ENCODE data around the gene ST3GAL4.

The ST3GAL4 gene

GRCh38 chr11:126430581-126431335, 75.3 kb downstream of the ST3GAL4 start:
- no peak for TF ChIP-seq POLR2AphosphoS5 (IDR thresholded peaks at IDR 0.05; ENCODE audit: low read depth, low read length)
- FAIRE-seq, result no peak
- no peak for DNase-seq (ENCODE audit: insufficient read length)

- no peak for FAIRE-seq
- TF ChIP-seq POLR2A (IDR thresholded peaks at IDR 0.05; ENCODE audit: low read depth, low read length) (no peak), POLR2AphosphoS5 (IDR thresholded peaks at IDR 0.05; ENCODE audit: low read depth, low read length) (no peak), TAF1 (IDR thresholded peaks at IDR 0.05; ENCODE audit: borderline replicate concordance, low read depth, low read length) (no peak)
- no peak for DNase-seq (ENCODE audit: insufficient read length)
These were observed 76.0 kb downstream of the ST3GAL4 start for GRCh38 chr11:126431401-126432064.

- TF ChIP-seq TAF1 (IDR thresholded peaks at IDR 0.05; ENCODE audit: borderline replicate concordance, low read depth, low read length) (no peak), POLR2A (IDR thresholded peaks at IDR 0.05; ENCODE audit: low read depth, low read length) (no peak), POLR2AphosphoS5 (IDR thresholded peaks at IDR 0.05; ENCODE audit: low read depth, low read length) (no peak)
- DNase-seq (ENCODE audit: insufficient read length) (no peak), FAIRE-seq (no peak)
These were observed 76.6 kb downstream of the ST3GAL4 start for GRCh38 chr11:126432065-126432461.

- no peak for FAIRE-seq
- no peak for DNase-seq (ENCODE audit: insufficient read length)
- no peak for TF ChIP-seq TAF1 (IDR thresholded peaks at IDR 0.05; ENCODE audit: borderline replicate concordance, low read depth, low read length)
- no peak for TF ChIP-seq POLR2AphosphoS5 (IDR thresholded peaks at IDR 0.05; ENCODE audit: low read depth, low read length)
- no peak for TF ChIP-seq POLR2A (IDR thresholded peaks at IDR 0.05; ENCODE audit: low read depth, low read length)
These were observed 77.0 kb downstream of the ST3GAL4 start for GRCh38 chr11:126432525-126432924.

GRCh38 chr11:126433244-126433846, 77.9 kb downstream of the ST3GAL4 start:
- FAIRE-seq, result no peak
- no peak for DNase-seq (ENCODE audit: insufficient read length)

GRCh38 chr11:126433989-126434949, 78.8 kb downstream of the ST3GAL4 start:
- TF ChIP-seq POLR2A (IDR thresholded peaks at IDR 0.05; ENCODE audit: low read depth, low read length) (no peak), TAF1 (IDR thresholded peaks at IDR 0.05; ENCODE audit: borderline replicate concordance, low read depth, low read length) (no peak), POLR2AphosphoS5 (IDR thresholded peaks at IDR 0.05; ENCODE audit: low read depth, low read length) (no peak)
- DNase-seq (ENCODE audit: insufficient read length) (no peak), FAIRE-seq (no peak)

More at GRCh38 chr11:126433244-126433846, 77.9 kb downstream of the ST3GAL4 start:
- TF ChIP-seq POLR2AphosphoS5 (IDR thresholded peaks at IDR 0.05; ENCODE audit: low read depth, low read length) (no peak), TAF1 (IDR thresholded peaks at IDR 0.05; ENCODE audit: borderline replicate concordance, low read depth, low read length) (no peak), POLR2A (IDR thresholded peaks at IDR 0.05; ENCODE audit: low read depth, low read length) (no peak)

GRCh38 chr11:126434950-126435335, 79.5 kb downstream of the ST3GAL4 start:
- no peak for TF ChIP-seq TAF1 (IDR thresholded peaks at IDR 0.05; ENCODE audit: borderline replicate concordance, low read depth, low read length)
- no peak for TF ChIP-seq POLR2A (IDR thresholded peaks at IDR 0.05; ENCODE audit: low read depth, low read length)
- no peak for TF ChIP-seq POLR2AphosphoS5 (IDR thresholded peaks at IDR 0.05; ENCODE audit: low read depth, low read length)
- FAIRE-seq, result no peak
- no peak for DNase-seq (ENCODE audit: insufficient read length)

GRCh38 chr11:126436209-126436755, 80.8 kb downstream of the ST3GAL4 start:
- no peak for DNase-seq (ENCODE audit: insufficient read length)
- no peak for TF ChIP-seq POLR2A (IDR thresholded peaks at IDR 0.05; ENCODE audit: low read depth, low read length)
- no peak for FAIRE-seq

- FAIRE-seq (no peak), DNase-seq (ENCODE audit: insufficient read length) (no peak)
- TF ChIP-seq POLR2A (IDR thresholded peaks at IDR 0.05; ENCODE audit: low read depth, low read length) (no peak), POLR2AphosphoS5 (IDR thresholded peaks at IDR 0.05; ENCODE audit: low read depth, low read length) (no peak), TAF1 (IDR thresholded peaks at IDR 0.05; ENCODE audit: borderline replicate concordance, low read depth, low read length) (no peak)
These were observed 82.2 kb downstream of the ST3GAL4 start for GRCh38 chr11:126437731-126438130.

- TF ChIP-seq TAF1 (IDR thresholded peaks at IDR 0.05; ENCODE audit: borderline replicate concordance, low read depth, low read length) (no peak), POLR2AphosphoS5 (IDR thresholded peaks at IDR 0.05; ENCODE audit: low read depth, low read length) (no peak), POLR2A (IDR thresholded peaks at IDR 0.05; ENCODE audit: low read depth, low read length) (no peak)
- no peak for FAIRE-seq
- DNase-seq (ENCODE audit: insufficient read length), result no peak
These were observed 82.8 kb downstream of the ST3GAL4 start for GRCh38 chr11:126438272-126438671.

- no peak for FAIRE-seq
- TF ChIP-seq POLR2A (IDR thresholded peaks at IDR 0.05; ENCODE audit: low read depth, low read length) (no peak), POLR2AphosphoS5 (IDR thresholded peaks at IDR 0.05; ENCODE audit: low read depth, low read length) (no peak), TAF1 (IDR thresholded peaks at IDR 0.05; ENCODE audit: borderline replicate concordance, low read depth, low read length) (no peak)
- DNase-seq (ENCODE audit: insufficient read length), result no peak
These were observed 83.2 kb downstream of the ST3GAL4 start for GRCh38 chr11:126438691-126439090.

Measured in GM12892 (cell line).